ENCODE measurements around the gene PIK3CD. TPM values are rescaled to one million over a fixed set of nuclear protein-coding genes. Genes with fewer than 3 reads are reported as not detected.

The PIK3CD gene
- total and polyA plus RNA-seq, 4 donors, result 4.9 to 9.6 (median 7.9) TPM

GRCh38 chr1:9721606-9722377, 70.3 kb downstream of the PIK3CD start:
- no peaks in the 10 kb centered on the region for H3K27me3 ChIP-seq (ENCODE audit: control insufficient read depth, insufficient read depth, low read length)
- no peak overlapping the region for H3K4me3 ChIP-seq (ENCODE audit: low read depth, low read length)
- peaks cover 25% of the 10 kb centered on the region for H3K4me1 ChIP-seq (ENCODE audit: control insufficient read depth, insufficient read depth, low read length)
- 56% methylated on average over 29 of the region's 29 CpGs for WGBS (ENCODE audit: insufficient coverage)
- H3K9me3 ChIP-seq (ENCODE audit: control insufficient read depth, insufficient read depth, low read length), result no peaks in the 10 kb centered on the region
- DNase-seq (ENCODE audit: low read depth in 4 of 6, low spot score in 6 of 6), result peak in 3 of 6 donors; percentile 7 to 53 (median 51)
- no peak overlapping the region for H3K27ac ChIP-seq (ENCODE audit: low read depth, low read length)
- H3K36me3 ChIP-seq (ENCODE audit: control insufficient read depth, insufficient read depth, low read length), result peaks cover 82% of the 10 kb centered on the region

GRCh38 chr1:9722378-9722749, 70.8 kb downstream of the PIK3CD start:
- WGBS (ENCODE audit: insufficient coverage), result 97% methylated on average over 10 of the region's 10 CpGs
- H3K4me3 ChIP-seq (ENCODE audit: low read depth, low read length), result no peak overlapping the region

GRCh38 chr1:9723068-9723805, 71.7 kb downstream of the PIK3CD start:
- H3K27ac ChIP-seq (ENCODE audit: low read depth, low read length), result no peak overlapping the region
- 94% methylated on average over 8 of the region's 14 CpGs for WGBS (ENCODE audit: insufficient coverage)
- peaks cover 84% of the 10 kb centered on the region for H3K36me3 ChIP-seq (ENCODE audit: control insufficient read depth, insufficient read depth, low read length)
- peaks cover 14% of the 10 kb centered on the region for H3K4me1 ChIP-seq (ENCODE audit: control insufficient read depth, insufficient read depth, low read length)
- H3K9me3 ChIP-seq (ENCODE audit: control insufficient read depth, insufficient read depth, low read length), result no peaks in the 10 kb centered on the region
- DNase-seq (ENCODE audit: low read depth in 4 of 6, low spot score in 6 of 6), result no peak
- H3K4me3 ChIP-seq (ENCODE audit: low read depth, low read length), result no peak overlapping the region
- H3K27me3 ChIP-seq (ENCODE audit: control insufficient read depth, insufficient read depth, low read length), result no peaks in the 10 kb centered on the region

More at GRCh38 chr1:9722378-9722749, 70.8 kb downstream of the PIK3CD start:
- H3K27me3 ChIP-seq (ENCODE audit: control insufficient read depth, insufficient read depth, low read length), result no peaks in the 10 kb centered on the region
- no peak for DNase-seq (ENCODE audit: low read depth in 4 of 6, low spot score in 6 of 6)
- peaks cover 23% of the 10 kb centered on the region for H3K4me1 ChIP-seq (ENCODE audit: control insufficient read depth, insufficient read depth, low read length)
- H3K36me3 ChIP-seq (ENCODE audit: control insufficient read depth, insufficient read depth, low read length), result peaks cover 82% of the 10 kb centered on the region
- H3K27ac ChIP-seq (ENCODE audit: low read depth, low read length), result no peak overlapping the region
- no peaks in the 10 kb centered on the region for H3K9me3 ChIP-seq (ENCODE audit: control insufficient read depth, insufficient read depth, low read length)

GRCh38 chr1:9723926-9724325, 72.4 kb downstream of the PIK3CD start:
- H3K4me3 ChIP-seq (ENCODE audit: low read depth, low read length), result no peak overlapping the region
- peaks cover 12% of the 10 kb centered on the region for H3K4me1 ChIP-seq (ENCODE audit: control insufficient read depth, insufficient read depth, low read length)
- WGBS (ENCODE audit: insufficient coverage), result 100% methylated on average over 6 of the region's 6 CpGs
- no peaks in the 10 kb centered on the region for H3K9me3 ChIP-seq (ENCODE audit: control insufficient read depth, insufficient read depth, low read length)
- no peak overlapping the region for H3K27ac ChIP-seq (ENCODE audit: low read depth, low read length)
- DNase-seq (ENCODE audit: low read depth in 4 of 6, low spot score in 6 of 6), result no peak
- H3K36me3 ChIP-seq (ENCODE audit: control insufficient read depth, insufficient read depth, low read length), result peaks cover 84% of the 10 kb centered on the region
- no peaks in the 10 kb centered on the region for H3K27me3 ChIP-seq (ENCODE audit: control insufficient read depth, insufficient read depth, low read length)

- peaks cover 87% of the 10 kb centered on the region for H3K36me3 ChIP-seq (ENCODE audit: control insufficient read depth, insufficient read depth, low read length)
- H3K27me3 ChIP-seq (ENCODE audit: control insufficient read depth, insufficient read depth, low read length), result no peaks in the 10 kb centered on the region
- 65% methylated on average over 17 of the region's 24 CpGs for WGBS (ENCODE audit: insufficient coverage)
- H3K4me3 ChIP-seq (ENCODE audit: low read depth, low read length), result no peak overlapping the region
- H3K9me3 ChIP-seq (ENCODE audit: control insufficient read depth, insufficient read depth, low read length), result no peaks in the 10 kb centered on the region
- peak in 2 of 6 donors; percentile 29 to 40 for DNase-seq (ENCODE audit: low read depth in 4 of 6, low spot score in 6 of 6)
- H3K4me1 ChIP-seq (ENCODE audit: control insufficient read depth, insufficient read depth, low read length), result peaks cover 12% of the 10 kb centered on the region
- no peak overlapping the region for H3K27ac ChIP-seq (ENCODE audit: low read depth, low read length)
Measured at GRCh38 chr1:9724706-9725476, 73.4 kb downstream of the PIK3CD start.

- peaks cover 10% of the 10 kb centered on the region for H3K4me1 ChIP-seq (ENCODE audit: control insufficient read depth, insufficient read depth, low read length)
- no peak for DNase-seq (ENCODE audit: low read depth in 4 of 6, low spot score in 6 of 6)
- no peak overlapping the region for H3K27ac ChIP-seq (ENCODE audit: low read depth, low read length)
- no peaks in the 10 kb centered on the region for H3K9me3 ChIP-seq (ENCODE audit: control insufficient read depth, insufficient read depth, low read length)
- peaks cover 87% of the 10 kb centered on the region for H3K36me3 ChIP-seq (ENCODE audit: control insufficient read depth, insufficient read depth, low read length)
- H3K4me3 ChIP-seq (ENCODE audit: low read depth, low read length), result no peak overlapping the region
- no peaks in the 10 kb centered on the region for H3K27me3 ChIP-seq (ENCODE audit: control insufficient read depth, insufficient read depth, low read length)
- WGBS (ENCODE audit: insufficient coverage), result 86% methylated on average over 1 of the region's 6 CpGs
Measured at GRCh38 chr1:9726406-9726805, 74.9 kb downstream of the PIK3CD start.

- Histone ChIP-seq H3K4me3 (ENCODE audit: low read depth, low read length) (no peak overlapping the region), H3K27me3 (ENCODE audit: control insufficient read depth, insufficient read depth, low read length) (no peaks in the 10 kb centered on the region), H3K27ac (ENCODE audit: low read depth, low read length) (no peak overlapping the region), H3K9me3 (ENCODE audit: control insufficient read depth, insufficient read depth, low read length) (no peaks in the 10 kb centered on the region), H3K4me1 (ENCODE audit: control insufficient read depth, insufficient read depth, low read length) (peaks cover 3% of the 10 kb centered on the region), H3K36me3 (ENCODE audit: control insufficient read depth, insufficient read depth, low read length) (peaks cover 87% of the 10 kb centered on the region)
- no peak for DNase-seq (ENCODE audit: low read depth in 4 of 6, low spot score in 6 of 6)
- 74% methylated on average over 22 of the region's 25 CpGs for WGBS (ENCODE audit: insufficient coverage)
Measured at GRCh38 chr1:9726905-9727595, 75.5 kb downstream of the PIK3CD start.

GRCh38 chr1:9728451-9729295, 77.1 kb downstream of the PIK3CD start:
- no peak for DNase-seq (ENCODE audit: low read depth in 4 of 6, low spot score in 6 of 6)
- WGBS (ENCODE audit: insufficient coverage), result 90% methylated on average over 31 of the region's 33 CpGs

More at GRCh38 chr1:9728451-9729295, 77.1 kb downstream of the PIK3CD start:
- Histone ChIP-seq H3K27me3 (ENCODE audit: control insufficient read depth, insufficient read depth, low read length) (no peaks in the 10 kb centered on the region), H3K27ac (ENCODE audit: low read depth, low read length) (no peak overlapping the region), H3K4me1 (ENCODE audit: control insufficient read depth, insufficient read depth, low read length) (peaks cover 3% of the 10 kb centered on the region), H3K9me3 (ENCODE audit: control insufficient read depth, insufficient read depth, low read length) (no peaks in the 10 kb centered on the region), H3K36me3 (ENCODE audit: control insufficient read depth, insufficient read depth, low read length) (peaks cover 87% of the 10 kb centered on the region), H3K4me3 (ENCODE audit: low read depth, low read length) (no peak overlapping the region)
